Vagina (tissue), 2 donors: Measurements from ENCODE around the gene CCDC92B.

ENCODE experiments used
- CTCF ChIP-seq, 3 experiments: fragments of 450-650 bp in 2 of 3; fragments of 200-600 bp in 1 of 3; sonication (generic) in 1 of 3; IDR thresholded peaks; one replicate each; pipeline ENCODE4 v1.5.1; 2017 to 2019; ENCODE audit warnings: antibody characterized with exemption in 3 of 3, mild to moderate bottlenecking in 2 of 3, moderate library complexity in 2 of 3
- POLR2A ChIP-seq, 2 donors: fragments of 450-650 bp; IDR thresholded peaks; one replicate each; pipeline ENCODE4 v1.6.1; 2017; ENCODE audit warnings: antibody characterized with exemption in 2 of 2, mild to moderate bottlenecking in 2 of 2, moderate library complexity in 2 of 2
- POLR2AphosphoS5 ChIP-seq, 2 donors: sonication (generic); formaldehyde crosslinking; IDR thresholded peaks; one replicate each; pipeline ENCODE4 v1.9.0; 2017; ENCODE audit warnings: antibody characterized with exemption in 2 of 2, mild to moderate bottlenecking in 2 of 2, low read depth in 1 of 2; ENCODE audit not compliant: insufficient read depth in 1 of 2

GRCh38 chr17:2707721-2708584 is 41.5 kb downstream of the CCDC92B start:
- TF ChIP-seq POLR2A (IDR thresholded peaks at IDR 0.05) (no peak), CTCF (IDR thresholded peaks at IDR 0.05) (no peak), POLR2AphosphoS5 (IDR thresholded peaks at IDR 0.05; ENCODE audit: insufficient read depth in 1 of 2, low read depth in 1 of 2) (no peak)
